Progenitor cell of endocrine pancreas (in vitro differentiated cells): Measurements from ENCODE around the gene BHLHE23. TPM values are rescaled to one million over a fixed set of nuclear protein-coding genes. Genes with fewer than 3 reads are reported as not detected.

Source experiments
- DNase-seq: peaks from one replicate; pipeline ENCODE4 v3.0.0; 2021; ENCODE audit warnings: low spot score; ENCODE audit not compliant: unreplicated experiment
- H3K27ac Mint-ChIP-seq: 2 replicates; pipeline ENCODE4 v1.8.0; 2021; ENCODE audit warnings: mild to moderate bottlenecking, moderate library complexity, mixed read lengths
- H3K27me3 Mint-ChIP-seq: 2 replicates; pipeline ENCODE4 v1.8.0; 2021; ENCODE audit warnings: mixed read lengths
- H3K36me3 Mint-ChIP-seq: 2 replicates; pipeline ENCODE4 v1.8.0; 2022; ENCODE audit warnings: mixed read lengths; ENCODE audit not compliant: insufficient read depth
- H3K4me1 Mint-ChIP-seq: 2 replicates; pipeline ENCODE4 v1.8.0; 2021; ENCODE audit warnings: low read depth, mixed read lengths
- H3K4me3 Mint-ChIP-seq: 2 replicates; pipeline ENCODE4 v1.8.0; 2021; ENCODE audit warnings: low read depth, mild to moderate bottlenecking, moderate library complexity, mixed read lengths
- H3K9me3 Mint-ChIP-seq: 2 replicates; pipeline ENCODE4 v1.8.0; 2021; ENCODE audit warnings: low read depth, mixed read lengths
- CTCF ChIP-seq: fragments of 200-600 bp; sonication (generic); IDR thresholded peaks from one replicate; pipeline ENCODE4 v1.5.0; 2021; ENCODE audit warnings: antibody characterized with exemption, mild to moderate bottlenecking; ENCODE audit not compliant: unreplicated experiment
- total RNA-seq: library from RNA; stranded (reverse); gene quantifications from 2 replicates; pipeline ENCODE4 v1.2.1, GENCODE V29; 2021

The BHLHE23 gene
- total RNA-seq, 1 donor from 2014 or later, result not detected

DNA sequence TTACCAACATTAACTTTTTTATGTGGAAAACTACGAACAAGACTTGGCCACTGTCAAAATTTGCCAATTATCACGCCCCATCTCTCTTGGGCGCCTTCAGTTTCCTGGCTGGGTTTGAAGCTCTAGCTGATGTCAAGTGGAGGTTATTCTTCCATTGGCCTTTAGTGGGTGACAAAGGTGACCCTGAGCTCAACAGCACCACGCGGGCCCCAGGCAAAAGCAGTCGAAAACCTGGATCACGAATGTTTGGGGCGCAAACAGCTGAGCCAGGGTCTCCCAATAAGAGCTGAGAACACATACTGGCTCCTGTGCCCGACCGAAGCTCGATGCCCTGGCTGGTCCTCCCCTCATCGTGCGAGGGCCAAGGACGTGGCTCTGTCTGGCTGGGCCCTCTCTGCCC lies 27.5 kb downstream of the BHLHE23 start:
- Mint-ChIP-seq H3K9me3 (no peaks in the 10 kb centered on the region), H3K36me3 (no peaks in the 10 kb centered on the region), H3K27ac (no peak overlapping the region), H3K4me3 (no peak overlapping the region), H3K27me3 (peaks cover 48% of the 10 kb centered on the region), H3K4me1 (no peaks in the 10 kb centered on the region)
- DNase-seq, result no peak
- TF ChIP-seq CTCF, result no peak

- Mint-ChIP-seq H3K4me1 (no peaks in the 10 kb centered on the region), H3K27ac (no peak overlapping the region), H3K27me3 (peaks cover 48% of the 10 kb centered on the region), H3K36me3 (no peaks in the 10 kb centered on the region), H3K9me3 (no peaks in the 10 kb centered on the region), H3K4me3 (no peak overlapping the region)
- DNase-seq, result no peak
- no peak for TF ChIP-seq CTCF
These were observed 28.2 kb downstream of the BHLHE23 start for GRCh38 chr20:62978561-62978943.

DNA sequence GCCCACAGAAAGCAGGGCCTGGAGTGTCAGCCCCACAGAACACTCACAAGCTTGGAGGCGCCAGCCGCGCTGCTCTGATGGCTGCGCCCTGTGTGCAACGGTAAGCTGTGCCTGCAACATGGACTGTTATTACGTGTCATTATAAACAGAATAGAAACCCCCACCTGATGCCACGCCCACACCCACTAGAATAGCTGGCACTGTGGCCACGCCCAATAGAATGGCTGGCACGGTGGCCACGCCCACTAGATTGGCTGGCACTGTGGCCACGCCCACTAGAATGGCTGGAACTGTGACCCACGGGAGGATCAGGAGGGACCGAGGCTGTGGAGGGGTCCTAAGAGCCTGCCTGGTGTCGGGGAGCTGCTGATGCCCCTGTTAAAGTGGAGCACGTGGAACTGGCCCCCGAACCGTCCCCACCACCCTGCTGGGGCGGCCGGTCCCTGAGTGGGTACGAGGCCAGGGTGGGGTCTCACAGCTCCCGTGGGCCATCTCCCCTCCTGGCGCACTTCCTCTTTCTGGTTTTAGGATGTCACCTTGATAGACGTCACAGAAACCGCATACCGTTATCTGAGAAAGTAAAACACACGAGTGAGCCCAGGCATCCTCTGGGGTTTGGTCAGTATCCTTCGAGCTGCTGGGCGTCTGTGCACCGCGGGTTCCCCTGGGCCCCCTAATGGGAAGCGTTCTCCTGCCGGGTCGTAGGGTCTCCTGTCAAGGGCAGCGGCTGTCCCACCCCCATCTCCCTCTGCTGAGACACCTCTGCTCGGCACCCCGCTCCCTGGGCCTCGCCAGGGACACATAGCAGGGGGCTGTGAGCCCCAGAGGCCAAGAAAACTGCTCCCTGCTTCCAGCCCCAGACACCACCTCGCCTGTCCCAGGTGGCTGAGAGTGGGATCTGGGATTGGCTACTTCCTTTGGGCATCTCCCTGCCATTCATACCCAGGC lies 28.9 kb downstream of the BHLHE23 start:
- Mint-ChIP-seq H3K4me3 (no peak overlapping the region), H3K9me3 (no peaks in the 10 kb centered on the region), H3K4me1 (no peaks in the 10 kb centered on the region), H3K27me3 (peaks cover 51% of the 10 kb centered on the region), H3K36me3 (no peaks in the 10 kb centered on the region), H3K27ac (no peak overlapping the region)
- TF ChIP-seq CTCF, result no peak
- DNase-seq, result no peak

GRCh38 chr20:62976886-62977285 lies 29.9 kb downstream of the BHLHE23 start:
- Mint-ChIP-seq H3K36me3 (no peaks in the 10 kb centered on the region), H3K27ac (no peak overlapping the region), H3K4me3 (no peak overlapping the region), H3K27me3 (peaks cover 58% of the 10 kb centered on the region), H3K9me3 (no peaks in the 10 kb centered on the region), H3K4me1 (peaks cover 1% of the 10 kb centered on the region)
- DNase-seq, result no peak
- no peak for TF ChIP-seq CTCF

DNA sequence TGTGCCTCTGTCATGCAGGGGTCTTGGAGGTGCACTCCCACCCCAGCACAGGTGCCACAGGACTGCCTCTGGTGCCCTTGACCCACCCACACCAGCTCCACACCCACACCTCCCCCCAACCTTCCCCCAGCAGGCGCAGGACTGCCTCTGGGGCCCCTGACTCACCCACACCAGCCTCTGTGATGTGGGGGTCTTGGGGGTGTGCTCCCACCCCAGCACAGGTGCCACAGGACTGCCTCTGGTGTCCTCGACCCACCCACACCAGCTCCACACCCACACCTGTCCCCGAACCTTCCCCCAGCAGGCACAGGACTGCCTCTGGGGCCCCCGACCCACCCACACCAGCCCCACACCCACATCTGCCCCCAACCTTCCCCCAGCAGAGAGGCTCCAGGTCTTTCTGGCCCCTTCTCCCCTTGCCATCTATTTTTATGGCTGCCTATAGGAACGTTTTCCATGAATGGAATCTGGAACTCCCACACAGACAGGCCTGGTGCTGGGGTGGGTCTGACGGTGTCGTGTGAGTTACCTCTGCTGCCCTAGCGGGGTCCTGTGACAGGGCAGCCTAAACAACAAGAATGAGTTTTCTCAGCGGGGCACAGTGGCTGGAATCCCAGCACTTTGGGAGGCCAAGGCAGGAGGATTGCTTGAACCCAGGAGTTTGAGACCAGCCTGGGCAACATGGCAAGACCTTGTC lies 30.8 kb downstream of the BHLHE23 start:
- no peaks in the 10 kb centered on the region for H3K36me3 Mint-ChIP-seq
- H3K9me3 Mint-ChIP-seq, result no peaks in the 10 kb centered on the region
- H3K4me1 Mint-ChIP-seq, result peaks cover 1% of the 10 kb centered on the region
- H3K27me3 Mint-ChIP-seq, result peaks cover 65% of the 10 kb centered on the region
- no peak for DNase-seq
- no peak overlapping the region for H3K27ac Mint-ChIP-seq
- no peak overlapping the region for H3K4me3 Mint-ChIP-seq
- no peak for TF ChIP-seq CTCF
